GM20000 (cell line): ENCODE results near the gene XPNPEP2.

Source experiments
- DNase-seq: peaks from one replicate; pipeline ENCODE4 v3.0.0; 2012; ENCODE audit warnings: low spot score
- CTCF ChIP-seq: IDR thresholded peaks from 2 replicates; pipeline ENCODE4 v1.5.1; 2012; ENCODE audit warnings: mild to moderate bottlenecking, control low read depth; ENCODE audit errors: extremely low read depth, missing control alignments

Gene XPNPEP2

GRCh38 chrX:129705988-129706387, 32.8 kb upstream of the XPNPEP2 start:
- no peak for DNase-seq
- no peak for TF ChIP-seq CTCF

- no peak for DNase-seq
- no peak for TF ChIP-seq CTCF
These were observed 32.2 kb upstream of the XPNPEP2 start for GRCh38 chrX:129706400-129707072.

GRCh38 chrX:129714581-129714980, 24.2 kb upstream of the XPNPEP2 start:
- no peak for TF ChIP-seq CTCF
- no peak for DNase-seq

GRCh38 chrX:129716507-129716906, 22.3 kb upstream of the XPNPEP2 start:
- DNase-seq, result no peak

GRCh38 chrX:129717892-129718291, 20.9 kb upstream of the XPNPEP2 start:
- DNase-seq, result no peak
- no peak for TF ChIP-seq CTCF

More at GRCh38 chrX:129716507-129716906, 22.3 kb upstream of the XPNPEP2 start:
- TF ChIP-seq CTCF, result no peak

GRCh38 chrX:129718676-129719075, 20.1 kb upstream of the XPNPEP2 start:
- no peak for DNase-seq
- TF ChIP-seq CTCF, result no peak

- DNase-seq, result no peak
- no peak for TF ChIP-seq CTCF
These were observed 19.5 kb upstream of the XPNPEP2 start for GRCh38 chrX:129719268-129719667.
